GM23338 (cell line): ENCODE results near the gene GJA4. TPM values are rescaled to one million over a fixed set of nuclear protein-coding genes. Genes with fewer than 3 reads are reported as not detected.

Experiments used
- ATAC-seq: fragments of 200-7000 bp; cut with Tn5 transposase; 3 replicates; pipeline ENCODE4 v1.9.1; 2020
- DNase-seq: peaks from one replicate; pipeline ENCODE4 v3.0.0-alpha.2; 2015; ENCODE audit warnings: low spot score
- H2AFZ ChIP-seq: fragments of 200-600 bp; sonication (generic); 2 replicates; pipeline ENCODE4 v1.8.0; 2016; ENCODE audit warnings: antibody characterized with exemption, mild to moderate bottlenecking, moderate library complexity
- H3F3A ChIP-seq: fragments of 200-600 bp; sonication (generic); replicated peaks from 2 replicates; pipeline ENCODE4 v1.8.0; 2017; ENCODE audit warnings: antibody characterized with exemption, mixed run types, low read depth
- H3K27ac ChIP-seq: fragments of 200-600 bp; sonication (generic); 2 replicates; pipeline ENCODE4 v1.6.1; 2016; ENCODE audit warnings: low read depth
- H3K27me3 ChIP-seq: fragments of 200-600 bp; sonication (generic); 2 replicates; pipeline ENCODE4 v1.8.0; 2016; ENCODE audit warnings: mild to moderate bottlenecking, mixed run types, moderate library complexity; ENCODE audit not compliant: insufficient read depth
- H3K36me3 ChIP-seq: fragments of 200-600 bp; sonication (generic); 2 replicates; pipeline ENCODE4 v1.8.0; 2016; ENCODE audit warnings: mild to moderate bottlenecking; ENCODE audit not compliant: insufficient read depth
- H3K4me1 ChIP-seq: fragments of 200-600 bp; sonication (generic); 2 replicates; pipeline ENCODE4 v1.8.0; 2016; ENCODE audit warnings: mild to moderate bottlenecking, moderate library complexity; ENCODE audit not compliant: insufficient read depth
- H3K4me2 ChIP-seq: fragments of 200-600 bp; sonication (generic); 2 replicates; pipeline ENCODE4 v1.7.1; 2017; ENCODE audit warnings: mixed run types
- H3K4me3 ChIP-seq: fragments of 200-600 bp; sonication (generic); 2 replicates; pipeline ENCODE4 v1.6.1; 2016; ENCODE audit warnings: mixed run types
- H3K79me2 ChIP-seq: fragments of 200-600 bp; sonication (generic); replicated peaks from 2 replicates; pipeline ENCODE4 v1.8.0; 2017; ENCODE audit warnings: mild to moderate bottlenecking; ENCODE audit not compliant: insufficient read depth
- H3K9me2 ChIP-seq: fragments of 200-600 bp; sonication (generic); 2 replicates; pipeline ENCODE4 v1.8.0; 2017; ENCODE audit not compliant: insufficient read depth
- H4K20me1 ChIP-seq: fragments of 200-600 bp; sonication (generic); replicated peaks from 2 replicates; pipeline ENCODE4 v1.8.0; 2017; ENCODE audit warnings: mild to moderate bottlenecking; ENCODE audit not compliant: insufficient read depth
- H3K27ac Mint-ChIP-seq: 2 replicates; pipeline ENCODE4 v1.8.0; 2020; ENCODE audit warnings: inconsistent platforms, mild to moderate bottlenecking, moderate library complexity, mixed read lengths
- H3K27me3 Mint-ChIP-seq: 3 replicates; pipeline ENCODE4 v1.8.0; 2022; ENCODE audit warnings: low read depth, mild to moderate bottlenecking, moderate library complexity, mixed read lengths, inconsistent platforms; ENCODE audit not compliant: insufficient read depth, poor library complexity
- H3K36me3 Mint-ChIP-seq: 3 replicates; pipeline ENCODE4 v1.8.0; 2021; ENCODE audit warnings: low read depth, mild to moderate bottlenecking, inconsistent platforms, moderate library complexity, mixed read lengths
- H3K4me1 Mint-ChIP-seq: 3 replicates; pipeline ENCODE4 v1.8.0; 2020; ENCODE audit warnings: mild to moderate bottlenecking, inconsistent platforms, mixed read lengths
- H3K4me3 Mint-ChIP-seq: 3 replicates; pipeline ENCODE4 v1.8.0; 2021; ENCODE audit warnings: moderate library complexity, mild to moderate bottlenecking, inconsistent platforms, mixed read lengths
- H3K9me3 Mint-ChIP-seq: 3 replicates; pipeline ENCODE4 v1.8.0; 2020; ENCODE audit warnings: moderate library complexity, mild to moderate bottlenecking, inconsistent platforms, mixed read lengths
- CREB1 ChIP-seq: fragments of 250-450 bp; sonication (Bioruptor Pico); IDR thresholded peaks from 2 replicates; pipeline ENCODE4 v1.5.0; 2020; ENCODE audit warnings: low read depth, mild to moderate bottlenecking, moderate library complexity
- EZH2 ChIP-seq: fragments of 200-600 bp; sonication (generic); IDR thresholded peaks from one replicate; pipeline ENCODE4 v1.8.0; 2017; ENCODE audit warnings: antibody characterized with exemption, mild to moderate bottlenecking, low read depth; ENCODE audit not compliant: unreplicated experiment
- EZH2phosphoT487 ChIP-seq: fragments of 200-600 bp; sonication (generic); IDR thresholded peaks from one replicate; pipeline ENCODE4 v1.8.1; 2018; ENCODE audit warnings: antibody characterized with exemption; ENCODE audit not compliant: unreplicated experiment
- JUNB ChIP-seq: IDR thresholded peaks from one replicate; pipeline ENCODE4 v1.6.1; 2016; ENCODE audit warnings: antibody characterized with exemption; ENCODE audit not compliant: unreplicated experiment
- NANOG ChIP-seq: IDR thresholded peaks from 2 replicates; pipeline ENCODE4 v1.6.1; 2016; ENCODE audit warnings: antibody characterized with exemption, borderline replicate concordance
- POLR2AphosphoS5 ChIP-seq: IDR thresholded peaks from 2 replicates; pipeline ENCODE4 v1.6.1; 2016; ENCODE audit warnings: antibody characterized with exemption, low read depth
- STAT1 ChIP-seq: IDR thresholded peaks from one replicate; pipeline ENCODE4 v1.6.1; 2016; ENCODE audit warnings: antibody characterized with exemption; ENCODE audit not compliant: unreplicated experiment
- ZNF114 ChIP-seq: fragments of 250-450 bp; sonication (Bioruptor Pico); IDR thresholded peaks from 2 replicates; pipeline ENCODE4 v1.5.0; 2020; ENCODE audit warnings: mild to moderate bottlenecking, moderate library complexity
- ZNF331 ChIP-seq: fragments of 250-450 bp; sonication (Bioruptor Pico); IDR thresholded peaks from 2 replicates; pipeline ENCODE4 v1.5.0; 2020; ENCODE audit warnings: low read depth, mild to moderate bottlenecking, moderate library complexity
- polyA plus RNA-seq: library from polyadenylated mRNA; unstranded; fragments of >200 nt; fragmentation: Nextera tagmentation; extraction: Ambion mirVana; gene quantifications from 2 replicates; pipeline ENCODE4 v1.2.1, GENCODE V29; 2016
- total RNA-seq: library from RNA; depleted of rRNA; stranded (reverse); fragments of >200 nt; shearing (Covaris generic); gene quantifications from 2 replicates; pipeline ENCODE4 v1.2.3, GENCODE V29; 2014
- TF ChIP-seq, protein P1 (sequence below): IDR thresholded peaks from 2 replicates; pipeline ENCODE4 v1.6.1; 2016; ENCODE audit warnings: antibody characterized with exemption
- TF ChIP-seq, protein P2 (sequence below): IDR thresholded peaks from one replicate; pipeline ENCODE4 v1.6.1; 2018; ENCODE audit warnings: antibody characterized with exemption; ENCODE audit not compliant: unreplicated experiment
- TF ChIP-seq, protein P3 (sequence below), 2 experiments: fragments of 200-600 bp in 1 of 2; sonication (generic) in 1 of 2; conservative IDR thresholded peaks; 2 replicates each; pipeline versions ENCODE4 v1.5.1 to v1.6.1; 2016 to 2017; ENCODE audit warnings: antibody characterized with exemption in 2 of 2, low read depth in 2 of 2, mild to moderate bottlenecking in 2 of 2, moderate library complexity in 1 of 2

The GJA4 gene
- total and polyA plus RNA-seq, 2 experiments from 2014 or later, result 0.95 to 2.2 TPM

DNA sequence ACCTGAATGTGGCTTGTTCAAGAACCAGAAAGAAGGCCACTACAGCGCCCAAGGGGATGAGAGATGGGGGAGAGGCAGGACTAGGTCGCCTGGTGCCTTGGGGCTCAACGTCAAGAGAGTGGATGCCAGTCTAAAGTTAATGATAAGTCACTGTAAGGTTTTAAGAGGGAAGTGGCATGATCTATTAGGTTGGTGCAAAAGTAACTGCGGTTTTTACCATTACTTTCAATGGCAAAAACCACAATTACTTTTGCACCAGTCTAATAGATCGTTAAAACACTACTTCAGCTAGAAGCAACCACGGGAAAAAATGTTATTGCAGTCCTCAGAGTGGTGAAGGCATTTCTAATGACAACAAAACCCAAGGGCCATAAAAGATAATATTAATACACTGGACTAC lies 14.4 kb upstream of the GJA4 start:
- H3K9me3 Mint-ChIP-seq, result no peaks in the 10 kb centered on the region
- no peak overlapping the region for H2AFZ ChIP-seq
- no peaks in the 10 kb centered on the region for H3K79me2 ChIP-seq
- H3K9me2 ChIP-seq, result no peaks in the 10 kb centered on the region
- no peak for TF ChIP-seq JUNB
- TF ChIP-seq, protein P1, sequence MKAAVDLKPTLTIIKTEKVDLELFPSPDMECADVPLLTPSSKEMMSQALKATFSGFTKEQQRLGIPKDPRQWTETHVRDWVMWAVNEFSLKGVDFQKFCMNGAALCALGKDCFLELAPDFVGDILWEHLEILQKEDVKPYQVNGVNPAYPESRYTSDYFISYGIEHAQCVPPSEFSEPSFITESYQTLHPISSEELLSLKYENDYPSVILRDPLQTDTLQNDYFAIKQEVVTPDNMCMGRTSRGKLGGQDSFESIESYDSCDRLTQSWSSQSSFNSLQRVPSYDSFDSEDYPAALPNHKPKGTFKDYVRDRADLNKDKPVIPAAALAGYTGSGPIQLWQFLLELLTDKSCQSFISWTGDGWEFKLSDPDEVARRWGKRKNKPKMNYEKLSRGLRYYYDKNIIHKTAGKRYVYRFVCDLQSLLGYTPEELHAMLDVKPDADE, result no peak
- no peak for TF ChIP-seq EZH2phosphoT487
- TF ChIP-seq ZNF331 (CRISPR knock-in tag), result no peak
- TF ChIP-seq CREB1, result no peak
- TF ChIP-seq, protein P2, sequence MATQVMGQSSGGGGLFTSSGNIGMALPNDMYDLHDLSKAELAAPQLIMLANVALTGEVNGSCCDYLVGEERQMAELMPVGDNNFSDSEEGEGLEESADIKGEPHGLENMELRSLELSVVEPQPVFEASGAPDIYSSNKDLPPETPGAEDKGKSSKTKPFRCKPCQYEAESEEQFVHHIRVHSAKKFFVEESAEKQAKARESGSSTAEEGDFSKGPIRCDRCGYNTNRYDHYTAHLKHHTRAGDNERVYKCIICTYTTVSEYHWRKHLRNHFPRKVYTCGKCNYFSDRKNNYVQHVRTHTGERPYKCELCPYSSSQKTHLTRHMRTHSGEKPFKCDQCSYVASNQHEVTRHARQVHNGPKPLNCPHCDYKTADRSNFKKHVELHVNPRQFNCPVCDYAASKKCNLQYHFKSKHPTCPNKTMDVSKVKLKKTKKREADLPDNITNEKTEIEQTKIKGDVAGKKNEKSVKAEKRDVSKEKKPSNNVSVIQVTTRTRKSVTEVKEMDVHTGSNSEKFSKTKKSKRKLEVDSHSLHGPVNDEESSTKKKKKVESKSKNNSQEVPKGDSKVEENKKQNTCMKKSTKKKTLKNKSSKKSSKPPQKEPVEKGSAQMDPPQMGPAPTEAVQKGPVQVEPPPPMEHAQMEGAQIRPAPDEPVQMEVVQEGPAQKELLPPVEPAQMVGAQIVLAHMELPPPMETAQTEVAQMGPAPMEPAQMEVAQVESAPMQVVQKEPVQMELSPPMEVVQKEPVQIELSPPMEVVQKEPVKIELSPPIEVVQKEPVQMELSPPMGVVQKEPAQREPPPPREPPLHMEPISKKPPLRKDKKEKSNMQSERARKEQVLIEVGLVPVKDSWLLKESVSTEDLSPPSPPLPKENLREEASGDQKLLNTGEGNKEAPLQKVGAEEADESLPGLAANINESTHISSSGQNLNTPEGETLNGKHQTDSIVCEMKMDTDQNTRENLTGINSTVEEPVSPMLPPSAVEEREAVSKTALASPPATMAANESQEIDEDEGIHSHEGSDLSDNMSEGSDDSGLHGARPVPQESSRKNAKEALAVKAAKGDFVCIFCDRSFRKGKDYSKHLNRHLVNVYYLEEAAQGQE, result no peak
- TF ChIP-seq, protein P3, sequence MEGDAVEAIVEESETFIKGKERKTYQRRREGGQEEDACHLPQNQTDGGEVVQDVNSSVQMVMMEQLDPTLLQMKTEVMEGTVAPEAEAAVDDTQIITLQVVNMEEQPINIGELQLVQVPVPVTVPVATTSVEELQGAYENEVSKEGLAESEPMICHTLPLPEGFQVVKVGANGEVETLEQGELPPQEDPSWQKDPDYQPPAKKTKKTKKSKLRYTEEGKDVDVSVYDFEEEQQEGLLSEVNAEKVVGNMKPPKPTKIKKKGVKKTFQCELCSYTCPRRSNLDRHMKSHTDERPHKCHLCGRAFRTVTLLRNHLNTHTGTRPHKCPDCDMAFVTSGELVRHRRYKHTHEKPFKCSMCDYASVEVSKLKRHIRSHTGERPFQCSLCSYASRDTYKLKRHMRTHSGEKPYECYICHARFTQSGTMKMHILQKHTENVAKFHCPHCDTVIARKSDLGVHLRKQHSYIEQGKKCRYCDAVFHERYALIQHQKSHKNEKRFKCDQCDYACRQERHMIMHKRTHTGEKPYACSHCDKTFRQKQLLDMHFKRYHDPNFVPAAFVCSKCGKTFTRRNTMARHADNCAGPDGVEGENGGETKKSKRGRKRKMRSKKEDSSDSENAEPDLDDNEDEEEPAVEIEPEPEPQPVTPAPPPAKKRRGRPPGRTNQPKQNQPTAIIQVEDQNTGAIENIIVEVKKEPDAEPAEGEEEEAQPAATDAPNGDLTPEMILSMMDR (conservative IDR thresholded peaks at IDR 0.05; ENCODE audit: low read depth in 2 of 2), result no peak
- H3K4me1 Mint-ChIP-seq, result peaks cover 7% of the 10 kb centered on the region
- H3K4me3 Mint-ChIP-seq, result no peak overlapping the region
- peaks cover 37% of the 10 kb centered on the region for H3K27me3 ChIP-seq
- peaks cover 23% of the 10 kb centered on the region for H3K27me3 Mint-ChIP-seq
- no peak overlapping the region for H3K4me3 ChIP-seq
- DNase-seq, result no peak
- H3K27ac ChIP-seq, result no peak overlapping the region
- H3K27ac Mint-ChIP-seq, result no peak overlapping the region
- ATAC-seq, result no peak
- no peaks in the 10 kb centered on the region for H3K36me3 ChIP-seq
- no peaks in the 10 kb centered on the region for H3F3A ChIP-seq
- no peaks in the 10 kb centered on the region for H3K36me3 Mint-ChIP-seq
- H3K4me2 ChIP-seq, result no peak overlapping the region
- no peaks in the 10 kb centered on the region for H4K20me1 ChIP-seq
- H3K4me1 ChIP-seq, result peaks cover 4% of the 10 kb centered on the region

DNA sequence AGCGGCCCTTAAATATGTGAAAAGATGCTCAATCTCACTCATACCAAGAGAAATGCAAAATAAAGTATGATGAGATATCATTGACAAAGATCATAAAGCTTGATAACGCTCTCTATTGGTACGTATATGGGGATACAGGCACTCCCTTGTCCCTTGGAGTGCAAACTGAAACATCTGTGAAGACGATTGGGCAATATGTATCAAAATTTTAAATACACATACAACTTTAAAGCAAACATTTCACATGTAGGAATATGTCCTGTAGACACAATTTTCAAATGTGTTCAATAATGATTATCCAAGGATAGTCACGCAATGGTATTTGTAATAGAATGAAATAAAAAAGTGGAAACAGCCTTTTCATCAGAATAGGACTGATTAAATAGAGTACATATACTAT lies 13.8 kb upstream of the GJA4 start:
- Histone ChIP-seq H3K9me2 (no peaks in the 10 kb centered on the region), H2AFZ (no peak overlapping the region), H3K4me2 (no peak overlapping the region), H3K4me1 (peaks cover 4% of the 10 kb centered on the region), H3K4me3 (no peak overlapping the region), H3K27me3 (peaks cover 37% of the 10 kb centered on the region), H4K20me1 (no peaks in the 10 kb centered on the region), H3F3A (no peaks in the 10 kb centered on the region), H3K79me2 (no peaks in the 10 kb centered on the region), H3K36me3 (no peaks in the 10 kb centered on the region), H3K27ac (no peak overlapping the region)
- ATAC-seq (no peak), DNase-seq (no peak)
- H3K4me3 Mint-ChIP-seq, result no peak overlapping the region
- H3K27ac Mint-ChIP-seq, result no peak overlapping the region
- peaks cover 7% of the 10 kb centered on the region for H3K4me1 Mint-ChIP-seq
- H3K27me3 Mint-ChIP-seq, result peaks cover 24% of the 10 kb centered on the region
- H3K9me3 Mint-ChIP-seq, result no peaks in the 10 kb centered on the region
- no peaks in the 10 kb centered on the region for H3K36me3 Mint-ChIP-seq
- no peak for TF ChIP-seq NANOG
- TF ChIP-seq CREB1, result no peak
- TF ChIP-seq, protein P3 (conservative IDR thresholded peaks at IDR 0.05; ENCODE audit: low read depth in 2 of 2), result no peak
- no peak for TF ChIP-seq EZH2
- no peak for TF ChIP-seq POLR2AphosphoS5
- no peak for TF ChIP-seq STAT1
- TF ChIP-seq, protein P2, result no peak
- TF ChIP-seq JUNB, result no peak
- TF ChIP-seq ZNF114, result no peak
- TF ChIP-seq ZNF331 (CRISPR knock-in tag), result no peak
